ENCODE measurements around the gene MAP2K5.

Gene MAP2K5

GRCh38 chr15:67761343-67761742, 218.8 kb downstream of the MAP2K5 start:
- Histone ChIP-seq H3K4me1 (ENCODE audit: control insufficient read depth, insufficient read depth, low read length) (peaks cover 9% of the 10 kb centered on the region), H3K27ac (ENCODE audit: extremely low read depth, low read depth, low read length) (no peak overlapping the region), H3K4me3 (ENCODE audit: low read depth, low read length) (no peak overlapping the region), H3K36me3 (ENCODE audit: control insufficient read depth in 2 of 2, insufficient read depth in 1 of 2, low read length in 2 of 2) (no peaks in the 10 kb centered on the region), H3K9me3 (ENCODE audit: control insufficient read depth, insufficient read depth, low read depth, low read length) (no peaks in the 10 kb centered on the region)
- ChIA-PET CTCF (interaction anchor here (0.6 kb wide), 1 partner anchor 81 kb away, joined by 3 read pairs; no protein-coding TSS in a partner anchor), POLR2A (no interaction called here)
- TF ChIP-seq ZNF530 (tag by site-specific recombination; IDR thresholded peaks at IDR 0.05; ENCODE audit: low read depth) (no peak), ZNF629 (tag by site-specific recombination; IDR thresholded peaks at IDR 0.05) (no peak), ZBTB44 (tag by site-specific recombination; IDR thresholded peaks at IDR 0.05) (no peak), ZNF664 (tag by site-specific recombination; IDR thresholded peaks at IDR 0.05) (no peak), ZBTB11 (tag by site-specific recombination; conservative IDR thresholded peaks at IDR 0.05; ENCODE audit: low read depth) (no peak), TCF7L2 (IDR thresholded peaks at IDR 0.05; ENCODE audit: borderline replicate concordance, low read depth, low read length) (no peak), OSR2 (tag by site-specific recombination; IDR thresholded peaks at IDR 0.05) (peak; percentile 50), ZBTB20 (tag by site-specific recombination; IDR thresholded peaks at IDR 0.05) (no peak), SCRT1 (tag by site-specific recombination; IDR thresholded peaks at IDR 0.05; ENCODE audit: borderline replicate concordance) (no peak), ZNF600 (tag by site-specific recombination; IDR thresholded peaks at IDR 0.05) (peak; percentile 92), ZNF791 (tag by site-specific recombination; IDR thresholded peaks at IDR 0.05) (no peak), ZXDB (tag by site-specific recombination; IDR thresholded peaks at IDR 0.05) (no peak), PRDM2 (tag by site-specific recombination; IDR thresholded peaks at IDR 0.05; ENCODE audit: borderline replicate concordance) (no peak)

- no peak overlapping the region for H3K27ac ChIP-seq (ENCODE audit: extremely low read depth, low read depth, low read length)
- POLR2A ChIA-PET, result no interaction called here
- CTCF ChIA-PET, result interaction anchor here (0.6 kb wide), 1 partner anchor 82 kb away, joined by 3 read pairs; no protein-coding TSS in a partner anchor
- H3K36me3 ChIP-seq (ENCODE audit: control insufficient read depth in 2 of 2, insufficient read depth in 1 of 2, low read length in 2 of 2), result no peaks in the 10 kb centered on the region
- H3K4me1 ChIP-seq (ENCODE audit: control insufficient read depth, insufficient read depth, low read length), result peaks cover 24% of the 10 kb centered on the region
- no peak overlapping the region for H3K4me3 ChIP-seq (ENCODE audit: low read depth, low read length)
- H3K9me3 ChIP-seq (ENCODE audit: control insufficient read depth, insufficient read depth, low read depth, low read length), result no peaks in the 10 kb centered on the region
- TF ChIP-seq PRDM1 (tag by site-specific recombination; IDR thresholded peaks at IDR 0.05) (peak; percentile 55; the same call in 1 of the 2 replicates), ZFHX2 (tag by site-specific recombination; conservative IDR thresholded peaks at IDR 0.05) (peak; percentile 43), ZNF239 (tag by site-specific recombination; IDR thresholded peaks at IDR 0.05) (no peak), ZNF658 (tag by site-specific recombination; IDR thresholded peaks at IDR 0.05) (no peak), ZNF664 (tag by site-specific recombination; IDR thresholded peaks at IDR 0.05) (peak; percentile 96), ZSCAN30 (tag by site-specific recombination; IDR thresholded peaks at IDR 0.05) (peak; percentile 72; the same call in 1 of the 2 replicates), ZNF76 (tag by site-specific recombination; IDR thresholded peaks at IDR 0.05; ENCODE audit: borderline replicate concordance, low read depth) (no peak), ZNF16 (tag by site-specific recombination; IDR thresholded peaks at IDR 0.05; ENCODE audit: low read depth) (no peak), ZNF362 (tag by site-specific recombination; IDR thresholded peaks at IDR 0.05) (peak; percentile 49; the same call in 1 of the 2 replicates), FEZF1 (tag by site-specific recombination; IDR thresholded peaks at IDR 0.05) (peak; percentile 87)
Measured at GRCh38 chr15:67762610-67763368, 220.3 kb downstream of the MAP2K5 start.
